BLaER1 treated with 17β-estradiol and CSF1 and Interleukin-3, amounts not matched to agents 10 nM and 100 nM (cell line): ENCODE results near the gene IQCB1.
"Not testable (repeated sequence)": the region's sequence is repeated elsewhere in the genome, so short reads cannot be mapped to it uniquely, and the experiment has no call there.

Experiments
- H3K27ac ChIP-seq, 11 experiments: shearing (Covaris generic); formaldehyde crosslinking; 2 replicates each; pipeline ENCODE4 v1.8.1; 2022
- H3K27me3 ChIP-seq, 11 experiments: shearing (Covaris generic); formaldehyde crosslinking; 2 replicates each; pipeline ENCODE4 v1.8.1; 2022
- H3K36me3 ChIP-seq, 11 experiments: shearing (Covaris generic); formaldehyde crosslinking; 2 replicates each; pipeline ENCODE4 v1.8.1; 2022
- H3K4me1 ChIP-seq, 10 experiments: shearing (Covaris generic); formaldehyde crosslinking; 2 replicates each; pipeline ENCODE4 v1.8.1; 2022
- H3K4me2 ChIP-seq, 11 experiments: shearing (Covaris generic); formaldehyde crosslinking; 2 replicates each; pipeline ENCODE4 v1.8.1; 2022
- H3K4me3 ChIP-seq, 10 experiments: shearing (Covaris generic); formaldehyde crosslinking; 2 replicates each; pipeline ENCODE4 v1.8.1; 2022
- H3K9ac ChIP-seq, 11 experiments: shearing (Covaris generic); formaldehyde crosslinking; 2 replicates each; pipeline ENCODE4 v1.8.1; 2022
- H3K9me3 ChIP-seq, 11 experiments: shearing (Covaris generic); formaldehyde crosslinking; replicated peaks in 1 of 11; 2 replicates each; pipeline ENCODE4 v1.8.1; 2022
- H4K20me1 ChIP-seq, 11 experiments: shearing (Covaris generic); formaldehyde crosslinking; 2 replicates each; pipeline ENCODE4 v1.8.1; 2022
- Cebpa-rat ChIP-seq, 11 experiments: shearing (Covaris generic); IDR thresholded peaks; 2 replicates each; pipeline ENCODE4 v1.8.1; 2022

IQCB1 gene

DNA sequence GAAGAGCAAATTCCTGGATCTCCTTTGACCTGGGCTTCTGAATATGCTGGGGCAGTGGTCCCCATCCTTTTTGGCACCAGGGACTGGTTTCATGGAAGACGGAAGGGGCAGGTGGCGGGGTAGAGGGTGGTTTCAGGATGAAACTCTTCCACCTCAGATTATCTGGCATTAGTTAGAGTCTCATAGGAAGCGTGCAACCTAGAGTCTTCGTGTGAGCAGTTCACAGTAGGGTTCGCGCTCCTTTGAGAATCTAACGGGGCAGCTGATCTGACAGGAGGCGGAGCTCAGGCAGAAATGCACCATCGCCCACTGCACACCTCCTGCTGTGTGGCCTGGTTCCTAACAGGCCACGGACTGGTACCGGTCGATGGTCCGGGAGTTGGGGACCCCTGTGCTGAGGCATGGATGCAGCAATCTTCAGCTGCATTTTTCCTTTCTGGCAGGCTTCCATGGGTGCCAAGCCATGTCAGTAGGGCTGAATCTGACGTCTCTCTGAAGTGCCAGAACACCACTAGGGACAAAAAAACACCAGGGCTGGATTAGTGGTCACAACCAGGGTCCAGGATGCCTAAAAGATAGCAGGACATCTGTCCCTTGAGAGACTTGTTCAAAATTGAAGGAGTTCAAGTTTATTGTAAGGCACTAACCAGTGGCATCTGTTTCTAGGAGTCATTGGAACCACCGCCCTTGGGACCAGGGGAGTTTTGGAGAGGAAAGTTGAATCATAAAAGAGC lies 76.9 kb downstream of the IQCB1 start:
- Histone ChIP-seq H3K27ac (no peak overlapping the region), H3K27me3 (no peaks in the 10 kb centered on the region), H3K9ac (no peak overlapping the region), H3K4me3 (no peak overlapping the region), H4K20me1 (no peaks in the 10 kb centered on the region), H3K4me2 (peak overlapping the region in 7 of 11 experiments; percentile 11 to 43 (median 37); a peak in 11 of 22 replicates), H3K4me1 (peaks cover 16 to 40% (median 30%) of the 10 kb centered on the region in 10 experiments), H3K36me3 (no peaks in the 10 kb centered on the region), H3K9me3 (no peaks in the 10 kb centered on the region)
- TF ChIP-seq Cebpa-rat (IDR thresholded peaks at IDR 0.05): no peak

DNA sequence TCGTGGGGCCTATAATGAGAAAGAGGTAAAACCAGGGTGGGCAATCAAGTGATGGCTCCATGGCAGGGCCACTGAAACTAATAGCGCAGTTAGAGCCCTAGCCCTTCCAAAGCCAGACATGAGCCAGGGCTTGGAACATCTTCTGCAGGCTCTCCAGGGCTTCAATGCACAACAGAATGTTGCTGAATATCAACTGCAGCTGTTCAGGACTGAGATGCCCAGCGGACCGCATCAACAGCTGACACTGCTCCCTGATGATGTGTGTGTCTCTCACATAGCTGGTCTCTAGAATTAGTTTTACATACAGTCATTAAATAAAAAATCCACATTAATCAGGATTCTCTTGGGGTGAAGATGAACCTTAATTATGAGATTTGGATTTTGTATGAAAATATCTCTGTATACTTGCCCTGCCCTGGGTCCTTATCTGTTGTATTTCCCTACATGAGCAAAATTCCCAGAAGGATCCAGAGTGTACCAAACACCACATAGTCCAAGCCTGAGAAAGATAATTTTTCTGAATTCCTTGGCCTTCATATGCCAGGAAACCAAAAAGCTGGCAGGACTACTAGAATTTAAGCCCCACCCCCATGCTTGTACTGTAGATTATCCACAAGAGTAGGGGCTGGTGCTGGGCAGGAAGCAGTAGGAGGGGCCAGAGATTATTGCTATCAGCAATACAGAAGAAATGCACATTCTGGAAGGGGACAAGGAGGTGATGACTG lies 77.6 kb downstream of the IQCB1 start:
- H3K9me3 ChIP-seq: no peaks in the 10 kb centered on the region
- no peak overlapping the region for H3K27ac ChIP-seq
- H3K4me1 ChIP-seq: peaks cover 16 to 40% (median 30%) of the 10 kb centered on the region in 10 experiments
- H3K9ac ChIP-seq: no peak overlapping the region
- TF ChIP-seq Cebpa-rat (IDR thresholded peaks at IDR 0.05): no peak
- peak overlapping the region in 7 of 11 experiments; percentile 11 to 43 (median 37); a peak in 11 of 22 replicates for H3K4me2 ChIP-seq
- no peaks in the 10 kb centered on the region for H3K27me3 ChIP-seq
- H3K4me3 ChIP-seq: no peak overlapping the region
- H4K20me1 ChIP-seq: no peaks in the 10 kb centered on the region
- no peaks in the 10 kb centered on the region for H3K36me3 ChIP-seq

DNA sequence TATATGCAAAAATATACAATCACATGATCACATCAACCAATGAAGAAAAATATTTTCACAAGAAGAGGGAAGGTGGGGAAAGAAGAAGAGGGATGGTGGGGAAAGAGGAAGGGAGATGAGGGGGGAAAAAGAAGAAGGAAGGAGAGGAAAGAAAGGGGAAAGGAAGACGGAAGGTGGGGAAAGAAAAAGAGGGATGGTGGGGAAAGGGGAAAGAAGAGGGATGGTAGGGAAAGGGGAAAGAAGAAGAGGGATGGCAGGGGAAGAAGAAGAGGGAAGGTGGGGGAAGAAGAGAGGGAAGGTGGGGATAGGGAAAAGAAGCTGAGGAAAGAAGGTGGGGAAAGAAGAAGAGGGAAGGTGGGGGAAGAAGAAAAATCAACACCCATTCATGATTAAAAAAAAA lies 82.1 kb downstream of the IQCB1 start:
- Histone ChIP-seq H3K4me1 (peaks cover 15 to 32% (median 27%) of the 10 kb centered on the region in 10 experiments), H3K27ac (no peak overlapping the region), H3K4me3 (no peak overlapping the region), H4K20me1 (peaks cover 0 to 11% (median 0%) of the 10 kb centered on the region in 11 experiments; a peak in 5 of 22 replicates), H3K27me3 (no peaks in the 10 kb centered on the region), H3K4me2 (no peak overlapping the region), H3K9me3 (no peaks in the 10 kb centered on the region), H3K36me3 (no peaks in the 10 kb centered on the region), H3K9ac (no peak overlapping the region)
- no peak for TF ChIP-seq Cebpa-rat (IDR thresholded peaks at IDR 0.05)

- H3K9me3 ChIP-seq: no peaks in the 10 kb centered on the region
- H3K4me2 ChIP-seq: no peak overlapping the region
- TF ChIP-seq Cebpa-rat (IDR thresholded peaks at IDR 0.05): no peak
- no peak overlapping the region for H3K27ac ChIP-seq
- no peaks in the 10 kb centered on the region for H3K36me3 ChIP-seq
- peaks cover 19 to 30% (median 23%) of the 10 kb centered on the region in 10 experiments for H3K4me1 ChIP-seq
- H3K4me3 ChIP-seq: no peak overlapping the region
- H4K20me1 ChIP-seq: peaks cover 0 to 13% (median 0%) of the 10 kb centered on the region in 11 experiments; a peak in 5 of 22 replicates
- H3K27me3 ChIP-seq: no peaks in the 10 kb centered on the region
- no peak overlapping the region for H3K9ac ChIP-seq
These were observed 82.6 kb downstream of the IQCB1 start for GRCh38 chr3:121752261-121752660.

DNA sequence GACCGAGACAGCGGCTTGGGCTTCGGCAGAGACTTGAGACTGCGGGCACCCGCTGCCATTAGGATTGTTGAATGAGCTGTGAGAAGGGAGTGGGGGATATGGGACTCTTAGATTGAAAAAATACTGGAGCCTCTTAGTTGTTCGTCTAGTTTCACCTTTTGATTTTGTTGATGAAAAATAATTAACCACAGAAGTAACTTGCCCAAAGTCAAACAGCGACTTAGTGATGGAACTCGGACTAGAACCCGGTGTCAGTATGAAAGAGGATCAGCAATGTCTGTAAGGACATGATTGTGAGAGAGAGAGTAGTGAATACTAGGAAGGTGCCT lies 84.8 kb downstream of the IQCB1 start:
- Histone ChIP-seq H3K4me3 (peak overlapping the region; percentile 71 to 98 (median 84)), H3K27ac (peak overlapping the region; percentile 34 to 95 (median 72); a peak in 20 of 22 replicates), H3K4me1 (peaks cover 15 to 23% (median 20%) of the 10 kb centered on the region in 10 experiments), H3K9me3 (no peaks in the 10 kb centered on the region), H3K9ac (peak overlapping the region; percentile 59 to 96 (median 82)), H3K27me3 (no peaks in the 10 kb centered on the region), H4K20me1 (peaks cover 0 to 22% (median 0%) of the 10 kb centered on the region in 11 experiments; a peak in 7 of 22 replicates), H3K4me2 (peak overlapping the region; percentile 78 to 94 (median 87)), H3K36me3 (no peaks in the 10 kb centered on the region; a peak in 1 of 22 replicates)
- TF ChIP-seq Cebpa-rat (IDR thresholded peaks at IDR 0.05): no peak

DNA sequence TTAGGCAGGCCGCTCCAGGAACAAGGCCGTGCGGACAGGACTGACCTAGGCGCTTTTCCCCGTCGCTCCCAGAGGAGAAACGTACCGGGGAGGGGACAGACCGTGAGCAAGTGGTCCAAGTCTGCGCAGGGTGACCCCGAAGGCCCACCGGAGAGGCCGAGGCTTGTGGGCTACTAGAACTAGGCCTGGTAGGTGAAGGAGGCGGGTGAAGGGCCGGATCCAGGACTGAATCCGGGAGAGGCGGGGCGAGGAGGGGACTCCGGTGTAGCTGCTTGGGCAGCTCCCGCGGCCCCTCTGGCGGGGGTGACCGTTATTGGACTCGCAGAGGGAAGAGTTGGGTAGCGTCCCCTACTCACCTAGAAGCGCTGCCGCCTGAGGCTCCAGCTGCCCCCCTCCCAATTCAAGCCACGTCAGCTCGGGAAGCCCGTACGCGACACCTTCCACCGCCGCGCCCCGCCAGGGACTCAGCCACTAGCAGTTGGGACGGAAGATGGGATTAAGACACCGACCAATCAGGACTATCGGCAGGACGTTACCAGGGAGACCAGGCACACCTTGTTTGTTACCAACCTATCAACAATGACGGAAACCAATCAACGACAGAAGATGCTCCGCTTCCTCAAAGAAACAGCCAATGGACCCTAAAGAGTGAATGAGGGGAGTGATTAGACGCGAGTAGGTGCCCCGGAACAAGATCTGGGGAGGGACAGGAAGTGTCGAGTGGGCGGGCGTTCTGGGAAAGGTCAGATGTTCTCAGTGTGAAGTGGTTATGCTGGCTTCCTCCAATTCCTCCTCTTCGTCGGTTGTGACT lies 85.4 kb downstream of the IQCB1 start, which contains the start of gene GOLGB1:
GOLGB1 (minus strand) TSS at position 466 of the 811 bp plus-strand sequence. CDS start 18,770 bp downstream, outside the sequence.
- Histone ChIP-seq H3K9ac (peak within 1 kb of the TSS; percentile 81 to 96 (median 87)), H3K27ac (peak within 1 kb of the TSS; percentile 72 to 95 (median 80)), H3K4me3 (peak within 1 kb of the TSS; percentile 71 to 98 (median 84)), H3K27me3 (no peaks in the 10 kb centered on the region), H3K9me3 (no peaks in the 10 kb centered on the region), H3K4me2 (peak within 1 kb of the TSS; percentile 84 to 98 (median 94)), H3K4me1 (peaks cover 15 to 23% (median 20%) of the 10 kb centered on the region in 10 experiments), H4K20me1 (peaks cover 0 to 22% (median 4%) of the 10 kb centered on the region in 11 experiments; a peak in 7 of 22 replicates), H3K36me3 (no peaks in the 10 kb centered on the region; a peak in 2 of 22 replicates)
- TF ChIP-seq Cebpa-rat (IDR thresholded peaks at IDR 0.05): no peak

DNA sequence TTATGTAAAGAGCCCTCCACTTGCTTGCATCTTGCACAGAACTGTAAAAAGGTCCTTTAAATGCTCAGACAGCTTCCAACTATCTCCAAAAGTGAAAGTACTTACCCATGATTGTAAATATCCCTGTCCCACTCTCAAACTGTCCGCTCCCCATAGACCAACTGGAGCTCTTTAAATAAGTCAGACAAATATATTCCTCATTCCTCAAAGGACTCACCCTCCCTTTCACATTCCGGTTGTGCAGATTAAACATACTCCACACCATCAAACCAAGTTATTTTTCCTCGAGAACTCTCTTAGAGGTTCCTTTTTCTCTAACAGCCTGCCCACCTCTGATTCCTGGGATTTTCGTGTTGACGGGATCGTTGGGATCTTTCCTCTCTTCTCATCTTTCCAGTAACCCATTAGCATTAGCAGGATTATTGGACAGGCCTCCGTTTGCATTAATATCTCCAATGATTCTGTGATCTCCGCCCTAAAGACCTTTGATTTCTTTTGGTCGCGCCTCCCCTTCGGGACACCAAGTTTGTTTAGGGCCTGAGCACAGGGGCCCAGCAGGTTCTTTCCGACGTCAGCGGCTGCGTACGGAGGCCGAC lies 86.1 kb downstream of the IQCB1 start:
- Histone ChIP-seq H3K4me1 (peaks cover 15 to 23% (median 20%) of the 10 kb centered on the region in 10 experiments), H3K27me3 (no peaks in the 10 kb centered on the region), H3K4me2 (peak overlapping the region; percentile 84 to 98 (median 94)), H3K36me3 (no peaks in the 10 kb centered on the region; a peak in 2 of 22 replicates), H3K27ac (peak overlapping the region; percentile 72 to 95 (median 80)), H3K9ac (peak overlapping the region; percentile 81 to 96 (median 87)), H4K20me1 (peaks cover 0 to 22% (median 4%) of the 10 kb centered on the region in 11 experiments; a peak in 7 of 22 replicates), H3K4me3 (peak overlapping the region; percentile 71 to 98 (median 84)), H3K9me3 (no peaks in the 10 kb centered on the region)
- no peak for TF ChIP-seq Cebpa-rat (IDR thresholded peaks at IDR 0.05)

GRCh38 chr3:121747976-121748375 lies 86.9 kb downstream of the IQCB1 start:
- Histone ChIP-seq H3K4me2 (peak overlapping the region; percentile 84 to 98 (median 94)), H3K27ac (peak overlapping the region in 1 of 11 experiments; percentile 95; a peak in 1 of 22 replicates), H3K4me3 (peak overlapping the region; percentile 71 to 98 (median 84); a peak in 18 of 20 replicates), H3K4me1 (peaks cover 15 to 23% (median 20%) of the 10 kb centered on the region in 10 experiments), H3K9ac (peak overlapping the region in 7 of 11 experiments; percentile 85 to 96 (median 90); a peak in 8 of 22 replicates), H3K9me3 (peaks cover 4 to 5% (median 5%) of the 10 kb centered on the region in 11 experiments; a peak in 21 of 22 replicates), H3K27me3 (no peaks in the 10 kb centered on the region), H3K36me3 (peaks cover 0 to 5% (median 3%) of the 10 kb centered on the region in 11 experiments; a peak in 8 of 22 replicates), H4K20me1 (peaks cover 0 to 22% (median 4%) of the 10 kb centered on the region in 11 experiments; a peak in 7 of 22 replicates)
- TF ChIP-seq Cebpa-rat (IDR thresholded peaks at IDR 0.05): no peak

DNA sequence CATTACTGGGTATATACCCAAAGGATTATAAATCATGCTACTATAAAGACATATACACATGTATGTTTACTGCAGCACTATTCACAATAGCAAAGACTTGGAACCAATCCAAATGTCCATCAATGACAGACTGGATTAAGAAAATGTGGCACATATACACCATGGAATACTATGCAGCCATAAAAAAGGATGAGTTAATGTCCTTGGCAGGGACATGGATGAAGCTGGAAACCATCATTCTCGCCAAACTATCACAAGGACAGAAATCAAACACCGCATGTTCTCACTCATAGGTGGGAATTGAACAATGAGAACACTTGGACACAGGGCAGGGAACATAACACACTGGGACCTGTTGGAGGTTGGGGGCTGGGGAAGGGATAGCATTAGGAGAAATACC lies 91.8 kb downstream of the IQCB1 start:
- H3K4me3 ChIP-seq: not testable (repeated sequence)

More for the DNA sequence above, 91.8 kb downstream of the IQCB1 start:
- Histone ChIP-seq H3K36me3 (peaks cover 0 to 18% (median 10%) of the 10 kb centered on the region in 11 experiments; a peak in 14 of 22 replicates), H3K4me1 (peaks cover 3 to 16% (median 7%) of the 10 kb centered on the region in 10 experiments), H3K9me3 (peaks cover 12 to 21% (median 17%) of the 10 kb centered on the region in 11 experiments), H4K20me1 (peaks cover 0 to 37% (median 2%) of the 10 kb centered on the region in 11 experiments; a peak in 8 of 22 replicates)
- not testable (repeated sequence) for H3K27ac ChIP-seq, H3K27me3 ChIP-seq, H3K9ac ChIP-seq, H3K4me2 ChIP-seq
